Endothelial cell of umbilical vein (primary cell): ENCODE measurements around the gene RORB.

ENCODE experiments used
- CTCF ChIP-seq, 2 donors: IDR thresholded peaks; 1 replicate in 1 of 2; 2 replicates in 1 of 2; pipeline ENCODE4 v1.5.1; 2011; ENCODE audit warnings: low read length in 2 of 2, mild to moderate bottlenecking in 2 of 2, moderate library complexity in 2 of 2, control low read depth in 1 of 2, inconsistent platforms in 1 of 2, low read depth in 1 of 2; ENCODE audit not compliant: insufficient read depth in 1 of 2; ENCODE audit errors: extremely low read depth in 1 of 2
- EZH2 ChIP-seq: IDR thresholded peaks from 2 replicates; pipeline ENCODE4 v1.6.1; 2012; ENCODE audit warnings: borderline replicate concordance, low read depth, mild to moderate bottlenecking, moderate library complexity, low read length, inconsistent platforms; ENCODE audit not compliant: severe bottlenecking
- JUN ChIP-seq: IDR thresholded peaks from 2 replicates; pipeline ENCODE4 v1.6.1; 2011; ENCODE audit warnings: borderline replicate concordance, low read depth; ENCODE audit not compliant: insufficient read length, insufficient read depth
- MAX ChIP-seq: IDR thresholded peaks from 2 replicates; pipeline ENCODE4 v1.6.1; 2011; ENCODE audit not compliant: insufficient read depth, insufficient read length
- POLR2A ChIP-seq: IDR thresholded peaks from 2 replicates; pipeline ENCODE4 v1.6.1; 2012; ENCODE audit warnings: low read depth, mild to moderate bottlenecking, control low read depth, low read length
- POLR2AphosphoS5 ChIP-seq: IDR thresholded peaks from 2 replicates; pipeline ENCODE4 v1.6.1; 2012; ENCODE audit warnings: low read depth, mild to moderate bottlenecking, control low read depth, low read length, moderate library complexity; ENCODE audit not compliant: insufficient read depth

- TF ChIP-seq CTCF (IDR thresholded peaks at IDR 0.05; ENCODE audit: extremely low read depth in 1 of 2, insufficient read depth in 1 of 2, low read depth in 1 of 2, low read length in 2 of 2) (no peak), EZH2 (no peak), POLR2AphosphoS5 (no peak), POLR2A (no peak), JUN (no peak), MAX (no peak)
These were observed 48.1 kb upstream of the RORB start for GRCh38 chr9:74449060-74449459.
